NCI-H2227 (cell line): Measurements from ENCODE around the gene FAAP100.

Experiments
- DNase-seq: peaks from one replicate; lab custom pipeline; 2025; ENCODE audit not compliant: unreplicated experiment; lab: John Stamatoyannopoulos, UW

FAAP100 gene

GRCh38 chr17:81513753-81514488 lies 38.2 kb downstream of the FAAP100 start:
- DNase-seq: peak; percentile 76

GRCh38 chr17:81513372-81513752 lies 38.8 kb downstream of the FAAP100 start:
- DNase-seq: peak; percentile 80

- DNase-seq: peak; percentile 95
Observed at GRCh38 chr17:81512562-81513371, 39.4 kb downstream of the FAAP100 start, which contains the start of gene ACTG1. TSS of gene ACTG1 (minus strand) at chr17:81512799. CDS start at chr17:81512354, 445 bp downstream.

GRCh38 chr17:81511804-81512561 lies 40.2 kb downstream of the FAAP100 start:
- no peak for DNase-seq

GRCh38 chr17:81511554-81511803 lies 40.7 kb downstream of the FAAP100 start:
- no peak for DNase-seq

GRCh38 chr17:81510785-81511553 lies 41.2 kb downstream of the FAAP100 start:
- no peak for DNase-seq

- no peak for DNase-seq
Observed at GRCh38 chr17:81509972-81510784, 42.0 kb downstream of the FAAP100 start.

GRCh38 chr17:81509207-81509971 lies 42.8 kb downstream of the FAAP100 start:
- no peak for DNase-seq

GRCh38 chr17:81508639-81509206 lies 43.4 kb downstream of the FAAP100 start:
- no peak for DNase-seq

- DNase-seq: no peak
Observed at GRCh38 chr17:81503619-81504018, 48.5 kb downstream of the FAAP100 start.

- DNase-seq: no peak
Observed at GRCh38 chr17:81502471-81503017, 49.6 kb downstream of the FAAP100 start.

GRCh38 chr17:81500047-81500446 lies 52.1 kb downstream of the FAAP100 start:
- DNase-seq: no peak

- no peak for DNase-seq
Observed at GRCh38 chr17:81499601-81499970, 52.6 kb downstream of the FAAP100 start.

GRCh38 chr17:81498953-81499600 lies 53.1 kb downstream of the FAAP100 start:
- DNase-seq: no peak

GRCh38 chr17:81494626-81495377 lies 57.4 kb downstream of the FAAP100 start:
- peak; percentile 36 for DNase-seq

GRCh38 chr17:81493198-81494038 lies 58.7 kb downstream of the FAAP100 start:
- no peak for DNase-seq

GRCh38 chr17:81492706-81493105 lies 59.4 kb downstream of the FAAP100 start:
- DNase-seq: no peak
